Epithelial cell of proximal tubule (primary cell): ENCODE data around the gene BTF3. TPM values are rescaled to one million over a fixed set of nuclear protein-coding genes. Genes with fewer than 3 reads are reported as not detected.

Experiments used
- DNase-seq: peaks from one replicate; pipeline ENCODE4 v3.0.0-alpha.2; 2011; ENCODE audit warnings: low read depth
- H3K4me3 ChIP-seq: 2 replicates; pipeline ENCODE4 v1.5.1; 2011; ENCODE audit warnings: low read depth, mild to moderate bottlenecking, low read length
- total RNA-seq: library from RNA; depleted of rRNA; stranded (reverse); fragments of >200 nt; gene quantifications from 2 replicates; pipeline ENCODE4 v1.2.3, GENCODE V29; 2015
- TF ChIP-seq, protein P1 (sequence below): conservative IDR thresholded peaks from 2 replicates; pipeline ENCODE4 v1.5.1; 2012; ENCODE audit warnings: low read depth, mild to moderate bottlenecking, low read length

BTF3 gene
- 731 and 741 TPM in 2 replicates for total RNA-seq

DNA sequence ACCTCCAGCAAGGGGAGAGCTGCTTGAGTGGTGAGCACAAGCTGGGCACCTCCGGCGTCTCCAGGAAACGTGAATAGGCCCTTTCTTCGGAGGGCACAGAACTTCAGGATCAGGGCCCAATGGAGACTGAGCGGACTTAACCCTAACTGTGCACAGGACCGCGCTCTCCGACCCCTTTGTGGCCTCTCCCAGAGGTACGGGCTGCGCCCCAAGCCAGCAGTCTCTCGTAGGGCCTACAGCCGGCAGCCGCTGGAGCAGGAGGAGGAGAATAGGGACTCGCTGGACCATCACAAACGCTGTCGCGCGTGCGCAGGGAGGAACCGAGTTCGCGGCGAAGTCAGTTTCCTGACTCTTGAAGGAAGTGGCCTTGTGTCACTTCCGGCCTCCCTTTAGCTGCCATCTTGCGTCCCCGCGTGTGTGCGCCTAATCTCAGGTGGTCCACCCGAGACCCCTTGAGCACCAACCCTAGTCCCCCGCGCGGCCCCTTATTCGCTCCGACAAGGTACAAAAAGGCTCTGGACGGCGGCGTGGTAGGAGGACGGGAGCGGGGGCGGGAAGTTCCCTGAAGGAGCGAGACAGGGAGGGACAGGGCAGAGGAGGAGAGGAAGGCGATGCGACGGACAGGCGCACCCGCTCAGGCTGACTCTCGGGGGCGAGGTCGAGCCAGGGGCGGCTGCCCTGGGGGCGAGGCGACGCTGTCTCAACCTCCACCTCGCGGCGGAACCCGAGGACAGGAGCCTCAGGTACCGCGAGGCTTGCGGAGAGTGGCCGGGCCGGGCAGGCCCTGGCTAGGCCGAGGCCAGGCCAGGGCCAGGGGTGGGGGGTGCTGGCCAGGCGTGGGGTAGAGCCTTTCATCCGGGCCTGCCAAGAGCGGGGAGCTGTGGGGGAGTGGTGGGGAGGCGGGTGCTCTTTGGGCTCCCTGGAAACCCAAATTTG lies at the start of gene BTF3:
Gene BTF3, plus strand, starts transcription at position 386 of the 936 bp plus-strand sequence. Its CDS starts 226 bp downstream, at position 612.
- TF ChIP-seq, protein P1, sequence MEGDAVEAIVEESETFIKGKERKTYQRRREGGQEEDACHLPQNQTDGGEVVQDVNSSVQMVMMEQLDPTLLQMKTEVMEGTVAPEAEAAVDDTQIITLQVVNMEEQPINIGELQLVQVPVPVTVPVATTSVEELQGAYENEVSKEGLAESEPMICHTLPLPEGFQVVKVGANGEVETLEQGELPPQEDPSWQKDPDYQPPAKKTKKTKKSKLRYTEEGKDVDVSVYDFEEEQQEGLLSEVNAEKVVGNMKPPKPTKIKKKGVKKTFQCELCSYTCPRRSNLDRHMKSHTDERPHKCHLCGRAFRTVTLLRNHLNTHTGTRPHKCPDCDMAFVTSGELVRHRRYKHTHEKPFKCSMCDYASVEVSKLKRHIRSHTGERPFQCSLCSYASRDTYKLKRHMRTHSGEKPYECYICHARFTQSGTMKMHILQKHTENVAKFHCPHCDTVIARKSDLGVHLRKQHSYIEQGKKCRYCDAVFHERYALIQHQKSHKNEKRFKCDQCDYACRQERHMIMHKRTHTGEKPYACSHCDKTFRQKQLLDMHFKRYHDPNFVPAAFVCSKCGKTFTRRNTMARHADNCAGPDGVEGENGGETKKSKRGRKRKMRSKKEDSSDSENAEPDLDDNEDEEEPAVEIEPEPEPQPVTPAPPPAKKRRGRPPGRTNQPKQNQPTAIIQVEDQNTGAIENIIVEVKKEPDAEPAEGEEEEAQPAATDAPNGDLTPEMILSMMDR: peak; percentile 5
- peak within 1 kb of the TSS; percentile 91 for H3K4me3 ChIP-seq
- DNase-seq: peak; percentile 78

DNA sequence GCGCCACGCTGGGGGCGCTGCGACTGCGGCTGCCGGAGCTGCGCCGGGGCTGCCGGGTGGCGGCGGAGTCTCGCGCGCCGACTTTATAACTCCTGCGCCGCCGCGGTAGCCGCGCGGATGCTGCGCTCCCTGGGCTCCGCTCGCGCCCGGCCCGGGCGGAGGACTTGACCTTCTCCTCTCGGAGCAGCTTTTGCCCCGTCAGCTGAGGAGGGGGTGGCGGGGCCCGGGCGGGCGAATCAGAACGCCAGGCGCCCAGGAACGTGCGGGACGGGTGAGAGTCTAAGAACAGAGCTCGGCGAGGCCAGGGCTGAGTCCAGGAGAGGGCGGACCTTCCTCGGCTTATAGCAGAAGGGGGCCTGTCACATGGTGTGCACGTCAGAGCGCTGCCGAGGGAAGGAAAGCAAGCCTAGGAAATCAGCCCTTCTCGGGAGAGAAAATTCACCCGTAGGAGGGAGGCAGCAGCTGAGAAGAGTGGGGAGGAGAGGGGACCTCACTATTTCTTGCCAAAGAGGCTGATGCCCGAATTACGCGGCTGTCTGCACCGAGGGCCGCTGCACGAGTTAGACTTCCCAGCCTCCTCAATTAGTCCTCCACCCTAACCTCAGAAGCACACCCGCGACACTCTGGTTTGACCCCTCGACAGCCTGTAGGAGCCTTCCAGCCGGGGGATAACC lies 49.6 kb upstream of the BTF3 start, which contains the start of gene FOXD1:
Gene FOXD1, minus strand, starts transcription at position 315 of the 674 bp plus-strand sequence. CDS start 415 bp downstream, outside the sequence.
- TF ChIP-seq, protein P1: no peak
- peak; percentile 50 for DNase-seq
- H3K4me3 ChIP-seq: peak within 1 kb of the TSS; percentile 58

DNA sequence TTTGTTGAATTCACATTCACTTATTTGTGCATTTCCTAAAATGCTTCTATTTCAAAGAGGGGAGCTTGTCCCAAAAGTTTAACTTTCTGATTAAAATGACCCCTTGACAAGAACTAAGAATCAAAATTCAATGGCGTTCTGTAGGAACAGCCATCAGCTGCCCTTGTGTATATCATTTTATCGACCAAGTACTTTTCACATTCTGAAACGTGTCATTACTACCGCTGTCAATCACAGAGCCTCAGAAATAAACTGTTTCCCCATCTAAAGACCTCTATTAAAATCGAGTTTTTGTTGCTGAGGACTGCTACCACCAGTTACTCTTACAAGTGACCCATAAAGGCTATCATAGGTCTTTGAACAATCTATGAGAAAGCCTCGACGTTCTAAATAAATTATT lies 48.1 kb upstream of the BTF3 start:
- TF ChIP-seq, protein P1: no peak
- H3K4me3 ChIP-seq: no peak overlapping the region
- no peak for DNase-seq

DNA sequence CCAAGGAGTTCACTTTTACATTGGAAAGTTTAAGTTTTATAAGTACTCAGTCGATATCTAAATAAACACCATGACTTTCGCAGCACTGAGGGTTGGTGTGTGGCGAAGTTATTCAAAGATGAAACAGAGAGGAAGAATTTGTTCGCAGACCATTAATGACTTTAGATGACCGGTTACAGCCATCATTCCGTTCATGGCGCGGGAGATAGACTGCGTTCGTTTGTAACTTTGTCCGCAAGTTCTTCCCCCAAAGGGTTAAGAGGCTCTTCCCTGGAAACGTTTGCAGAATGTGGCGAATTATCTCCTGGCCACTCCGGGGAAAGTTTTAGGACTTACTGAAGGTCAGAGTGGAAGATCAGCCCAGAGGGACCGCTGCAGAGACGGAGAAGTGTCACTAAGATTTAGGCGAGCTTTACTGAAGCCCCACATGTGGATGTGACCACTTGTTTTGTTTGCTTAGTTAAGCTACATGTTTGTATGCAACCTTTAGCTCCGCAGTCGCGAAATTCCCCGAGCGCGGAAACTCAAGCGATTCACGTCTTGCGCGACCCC lies 47.5 kb upstream of the BTF3 start:
- TF ChIP-seq, protein P1: no peak
- H3K4me3 ChIP-seq: peak overlapping the region; percentile 50
- DNase-seq: no peak

DNA sequence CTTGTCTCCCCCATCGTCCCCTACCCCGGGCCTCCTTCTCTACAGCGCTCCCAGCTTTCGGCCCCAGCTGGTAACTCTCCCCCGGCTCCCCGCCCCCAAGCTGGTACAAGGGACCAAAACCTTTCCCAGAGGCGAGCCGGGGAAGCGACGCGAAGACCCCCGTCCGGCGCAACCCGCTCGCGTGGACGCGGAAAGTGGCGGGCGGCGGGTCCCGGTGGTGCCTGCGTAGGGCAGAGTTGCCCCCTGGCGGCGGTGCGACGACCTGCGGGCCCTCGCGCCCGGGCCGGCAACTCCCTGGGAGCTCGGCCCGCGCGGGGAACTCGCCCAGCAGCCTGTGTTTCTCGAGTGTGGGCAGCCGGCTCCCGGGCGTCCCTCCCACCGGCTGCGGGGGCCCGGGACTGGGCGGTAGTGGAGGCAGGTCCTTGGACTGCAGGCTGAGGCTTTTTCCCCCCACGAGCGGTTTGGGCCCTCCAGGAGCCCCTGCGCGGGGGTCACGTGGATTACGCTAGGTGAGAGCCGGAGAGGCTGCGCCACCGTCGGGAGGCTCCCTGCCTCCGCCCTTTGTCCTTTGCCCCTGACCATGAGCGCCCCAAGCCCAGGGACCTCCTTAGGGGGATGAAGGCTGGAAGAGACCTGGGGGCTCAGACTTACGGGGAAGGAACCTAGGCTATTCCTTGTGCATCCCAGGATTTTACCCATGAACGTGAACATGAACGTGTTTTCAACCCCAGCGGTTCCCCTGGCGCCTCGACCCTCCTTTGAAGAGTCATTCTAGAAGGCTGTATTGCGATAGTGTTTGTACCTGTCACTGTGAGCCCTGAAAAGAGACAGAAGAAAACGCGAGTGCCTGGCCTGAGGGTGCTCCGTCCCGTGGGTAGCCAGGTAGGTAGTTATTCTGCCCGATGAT lies 46.8 kb upstream of the BTF3 start:
- TF ChIP-seq, protein P1: peak; percentile 70
- H3K4me3 ChIP-seq: peak overlapping the region; percentile 50
- DNase-seq: no peak

DNA sequence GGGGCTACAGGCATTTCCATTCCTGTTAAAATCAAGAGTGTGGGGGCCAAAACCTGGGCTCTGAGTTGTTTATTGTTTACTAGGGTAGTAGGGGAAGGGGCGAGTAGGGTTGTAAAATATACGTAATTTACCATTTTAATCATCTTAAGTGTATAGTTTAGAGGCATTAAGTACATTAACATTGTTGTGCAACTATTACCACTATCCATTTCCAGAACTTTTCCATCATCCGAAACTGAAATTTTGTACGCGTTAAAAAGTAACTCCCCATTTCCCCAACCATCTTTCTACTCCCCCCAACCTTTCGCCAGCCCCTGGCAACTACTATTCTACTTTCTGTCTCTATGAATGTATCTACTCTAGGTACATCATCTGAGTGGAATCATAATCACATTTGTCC lies 46.0 kb upstream of the BTF3 start:
- TF ChIP-seq, protein P1: no peak
- H3K4me3 ChIP-seq: no peak overlapping the region
- no peak for DNase-seq
